Hepatocyte (in vitro differentiated cells): ENCODE measurements around the gene SAMD11. TPM values are rescaled to one million over a fixed set of nuclear protein-coding genes. Genes with fewer than 3 reads are reported as not detected.

ENCODE experiments used
- DNase-seq: peaks from one replicate; pipeline ENCODE4 v3.0.0-alpha.2; 2016; ENCODE audit warnings: low spot score
- H2AFZ ChIP-seq: fragments of 200-600 bp; sonication (generic); 2 replicates; pipeline ENCODE4 v1.6.0; 2016; ENCODE audit warnings: antibody characterized with exemption, mild to moderate bottlenecking
- H3K27ac ChIP-seq: fragments of 200-600 bp; sonication (generic); 2 replicates; pipeline ENCODE4 v1.5.1; 2016; ENCODE audit warnings: mild to moderate bottlenecking
- H3K27me3 ChIP-seq: fragments of 200-600 bp; sonication (generic); 2 replicates; pipeline ENCODE4 v1.6.1; 2016
- H3K36me3 ChIP-seq: fragments of 200-600 bp; sonication (generic); replicated peaks from 2 replicates; pipeline ENCODE4 v1.5.1; 2016; ENCODE audit warnings: low read depth; ENCODE audit not compliant: insufficient read depth
- H3K4me1 ChIP-seq: fragments of 200-600 bp; sonication (generic); 2 replicates; pipeline ENCODE4 v1.5.1; 2016; ENCODE audit warnings: mild to moderate bottlenecking, moderate library complexity; ENCODE audit not compliant: insufficient read depth
- H3K4me2 ChIP-seq: fragments of 200-600 bp; sonication (generic); 2 replicates; pipeline ENCODE4 v1.6.0; 2016
- H3K4me3 ChIP-seq: fragments of 200-600 bp; sonication (generic); 2 replicates; pipeline ENCODE4 v1.5.1; 2016; ENCODE audit warnings: mild to moderate bottlenecking
- H3K79me2 ChIP-seq: fragments of 200-600 bp; sonication (generic); 2 replicates; pipeline ENCODE4 v1.6.0; 2017; ENCODE audit warnings: mild to moderate bottlenecking
- H3K9me2 ChIP-seq: fragments of 200-600 bp; sonication (generic); replicated peaks from 2 replicates; pipeline ENCODE4 v1.6.0; 2017; ENCODE audit warnings: mild to moderate bottlenecking; ENCODE audit not compliant: insufficient read depth
- H3K9me3 ChIP-seq: fragments of 200-600 bp; sonication (generic); 2 replicates; pipeline ENCODE4 v1.5.1; 2016; ENCODE audit warnings: low read depth, mild to moderate bottlenecking
- H4K20me1 ChIP-seq: fragments of 200-600 bp; sonication (generic); 2 replicates; pipeline ENCODE4 v1.6.0; 2016; ENCODE audit warnings: mild to moderate bottlenecking; ENCODE audit not compliant: insufficient read depth, poor library complexity, severe bottlenecking
- EZH2 ChIP-seq: fragments of 200-600 bp; sonication (generic); IDR thresholded peaks from 2 replicates; pipeline ENCODE4 v1.6.1; 2016; ENCODE audit warnings: antibody characterized with exemption, mild to moderate bottlenecking, borderline replicate concordance
- EZH2phosphoT487 ChIP-seq: fragments of 200-600 bp; sonication (generic); IDR thresholded peaks from one replicate; pipeline ENCODE4 v1.6.1; 2018; ENCODE audit warnings: antibody characterized with exemption, mild to moderate bottlenecking, low read depth, moderate library complexity; ENCODE audit not compliant: unreplicated experiment, severe bottlenecking
- WGBS: methylation state at CpG from one replicate; pipeline ENCODE4 v1.1.6; 2016; ENCODE audit warnings: low lambda C conversion rate; ENCODE audit errors: missing lambda C conversion rate; 5-methylcytosine and 5-hydroxymethylcytosine counted together
- polyA plus RNA-seq: library from polyadenylated mRNA; unstranded; fragments of >200 nt; fragmentation: Nextera tagmentation; extraction: Ambion mirVana; gene quantifications from 2 replicates; pipeline ENCODE4 v1.2.1, GENCODE V29; 2016
- total RNA-seq: library from RNA; depleted of rRNA; stranded (reverse); fragments of >200 nt; gene quantifications from 2 replicates; pipeline ENCODE4 v1.2.3, GENCODE V29; 2014
- TF ChIP-seq, protein P1 (sequence below): fragments of 200-600 bp; sonication (generic); IDR thresholded peaks from 2 replicates; pipeline ENCODE4 v1.5.1; 2016; ENCODE audit warnings: antibody characterized with exemption, mild to moderate bottlenecking; ENCODE audit not compliant: poor library complexity

SAMD11 gene
- total and polyA plus RNA-seq, 2 experiments from 2014 or later, result 9.5 to 17.1 TPM

- H3K4me1 ChIP-seq, result peaks cover 44% of the 10 kb centered on the region
These were observed 12.1 kb downstream of the SAMD11 start for GRCh38 chr1:935751-936231.

DNA sequence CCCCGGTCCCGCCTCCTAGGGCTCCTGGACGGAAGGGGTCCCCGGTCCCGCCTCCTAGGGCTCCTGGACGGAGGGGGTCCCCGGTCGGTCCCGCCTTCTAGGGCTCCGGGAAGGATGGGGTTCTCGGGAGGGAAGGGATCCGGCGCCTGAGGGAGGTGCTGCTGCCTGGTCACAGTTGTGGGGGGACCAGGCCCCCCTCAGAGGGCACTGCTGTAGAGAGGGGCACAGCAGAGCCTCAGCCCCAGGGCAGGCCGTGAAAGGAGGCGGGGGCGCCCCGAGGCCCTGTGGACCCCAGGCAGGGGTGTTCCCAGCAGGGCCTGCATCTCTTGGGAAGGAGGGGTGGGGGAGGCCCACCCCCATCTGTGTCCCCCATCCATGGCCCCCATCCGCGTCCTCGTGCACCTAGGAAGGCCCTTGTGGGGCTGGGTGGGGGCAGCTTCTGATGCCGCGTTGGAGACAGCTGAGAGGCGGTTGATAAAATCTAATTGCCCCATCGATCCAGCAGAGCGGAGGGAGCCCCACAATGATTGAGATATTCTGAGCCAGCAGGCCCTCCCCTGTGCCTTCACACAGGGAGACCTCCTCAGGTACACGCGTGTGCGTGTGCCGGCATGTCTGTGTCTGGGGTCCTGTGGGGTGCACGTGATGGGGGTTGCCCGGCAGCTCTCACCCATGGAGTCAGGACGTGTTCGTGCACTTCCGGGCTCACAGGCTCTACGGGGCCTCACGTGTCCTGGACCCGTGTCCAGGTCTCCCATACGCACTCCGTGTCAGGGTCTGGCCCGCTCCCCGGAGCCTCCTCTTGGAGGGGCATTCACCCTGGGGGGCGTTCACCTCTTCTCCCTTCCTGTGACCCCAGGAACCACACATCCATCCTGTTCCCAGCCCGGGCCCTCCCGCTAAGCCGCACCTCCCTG lies 12.9 kb downstream of the SAMD11 start:
- Histone ChIP-seq H3K4me1 (peaks cover 51% of the 10 kb centered on the region), H3K9me2 (no peaks in the 10 kb centered on the region), H2AFZ (no peak overlapping the region), H3K9me3 (no peaks in the 10 kb centered on the region), H3K4me3 (no peak overlapping the region), H3K27me3 (peaks cover 36% of the 10 kb centered on the region), H4K20me1 (no peaks in the 10 kb centered on the region), H3K4me2 (peak overlapping the region; percentile 65), H3K27ac (no peak overlapping the region), H3K79me2 (no peaks in the 10 kb centered on the region), H3K36me3 (no peaks in the 10 kb centered on the region)
- WGBS, result 85% methylated on average over 37 of the region's 45 CpGs
- DNase-seq, result no peak
- TF ChIP-seq EZH2phosphoT487 (no peak), EZH2 (no peak)
- TF ChIP-seq, protein P1, sequence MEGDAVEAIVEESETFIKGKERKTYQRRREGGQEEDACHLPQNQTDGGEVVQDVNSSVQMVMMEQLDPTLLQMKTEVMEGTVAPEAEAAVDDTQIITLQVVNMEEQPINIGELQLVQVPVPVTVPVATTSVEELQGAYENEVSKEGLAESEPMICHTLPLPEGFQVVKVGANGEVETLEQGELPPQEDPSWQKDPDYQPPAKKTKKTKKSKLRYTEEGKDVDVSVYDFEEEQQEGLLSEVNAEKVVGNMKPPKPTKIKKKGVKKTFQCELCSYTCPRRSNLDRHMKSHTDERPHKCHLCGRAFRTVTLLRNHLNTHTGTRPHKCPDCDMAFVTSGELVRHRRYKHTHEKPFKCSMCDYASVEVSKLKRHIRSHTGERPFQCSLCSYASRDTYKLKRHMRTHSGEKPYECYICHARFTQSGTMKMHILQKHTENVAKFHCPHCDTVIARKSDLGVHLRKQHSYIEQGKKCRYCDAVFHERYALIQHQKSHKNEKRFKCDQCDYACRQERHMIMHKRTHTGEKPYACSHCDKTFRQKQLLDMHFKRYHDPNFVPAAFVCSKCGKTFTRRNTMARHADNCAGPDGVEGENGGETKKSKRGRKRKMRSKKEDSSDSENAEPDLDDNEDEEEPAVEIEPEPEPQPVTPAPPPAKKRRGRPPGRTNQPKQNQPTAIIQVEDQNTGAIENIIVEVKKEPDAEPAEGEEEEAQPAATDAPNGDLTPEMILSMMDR, result no peak

More at GRCh38 chr1:935751-936231, 12.1 kb downstream of the SAMD11 start:
- H2AFZ ChIP-seq, result no peak overlapping the region
- DNase-seq, result peak; percentile 80
- H3K27ac ChIP-seq, result no peak overlapping the region
- TF ChIP-seq EZH2phosphoT487 (no peak), EZH2 (no peak)
- TF ChIP-seq, protein P1, result no peak
- H3K9me3 ChIP-seq, result no peaks in the 10 kb centered on the region
- no peaks in the 10 kb centered on the region for H3K36me3 ChIP-seq
- no peaks in the 10 kb centered on the region for H3K79me2 ChIP-seq
- H3K27me3 ChIP-seq, result peaks cover 29% of the 10 kb centered on the region
- no peaks in the 10 kb centered on the region for H3K9me2 ChIP-seq
- 13% methylated on average over 22 of the region's 30 CpGs for WGBS
- no peak overlapping the region for H3K4me3 ChIP-seq
- H4K20me1 ChIP-seq, result no peaks in the 10 kb centered on the region
- H3K4me2 ChIP-seq, result peak overlapping the region; percentile 65

GRCh38 chr1:937521-937920 lies 13.8 kb downstream of the SAMD11 start:
- WGBS, result 86% methylated on average over 14 of the region's 16 CpGs
- Histone ChIP-seq H3K36me3 (no peaks in the 10 kb centered on the region), H3K4me1 (peaks cover 55% of the 10 kb centered on the region), H3K9me3 (no peaks in the 10 kb centered on the region), H3K27ac (no peak overlapping the region), H3K4me2 (no peak overlapping the region), H3K27me3 (peaks cover 40% of the 10 kb centered on the region), H3K9me2 (no peaks in the 10 kb centered on the region), H3K4me3 (no peak overlapping the region), H4K20me1 (no peaks in the 10 kb centered on the region), H3K79me2 (no peaks in the 10 kb centered on the region), H2AFZ (no peak overlapping the region)
- TF ChIP-seq EZH2, result no peak
- no peak for TF ChIP-seq EZH2phosphoT487
- TF ChIP-seq, protein P1, result no peak
- DNase-seq, result no peak
